Astrocyte (in vitro differentiated cells and primary cell): Measurements from ENCODE around the gene TSPEAR.
"Not testable (repeated sequence)": the region's sequence is repeated elsewhere in the genome, so short reads cannot be mapped to it uniquely, and the experiment has no call there.

Experiments used
- CTCF ChIP-seq: IDR thresholded peaks from 2 replicates; pipeline ENCODE4 v1.5.1; 2011; ENCODE audit warnings: low read depth, mild to moderate bottlenecking, inconsistent platforms, low read length, moderate library complexity; ENCODE audit not compliant: insufficient read depth
- EZH2 ChIP-seq: IDR thresholded peaks from 2 replicates; pipeline ENCODE4 v1.6.1; 2012; ENCODE audit warnings: mild to moderate bottlenecking, low read length, inconsistent platforms; ENCODE audit not compliant: insufficient read depth

GRCh38 chr21:44503006-44503889 is 208.1 kb downstream of the TSPEAR start:
- TF ChIP-seq EZH2, CTCF: not testable (repeated sequence)
